Trophoblast cell (in vitro differentiated cells and primary cell): ENCODE measurements around the gene EIF5A2.

Experiments used
- DNase-seq, 2 donors: peaks; one replicate each; pipeline ENCODE4 v3.0.0-alpha.2; 2016
- H2AFZ ChIP-seq: 2 replicates; pipeline ENCODE4 v1.6.1; 2013; ENCODE audit warnings: low read length, moderate library complexity, mild to moderate bottlenecking; ENCODE audit not compliant: insufficient read depth, poor library complexity
- H2AK5ac ChIP-seq: 2 replicates; pipeline ENCODE4 v1.6.1; 2013; ENCODE audit warnings: mild to moderate bottlenecking, low read length
- H2BK120ac ChIP-seq: 2 replicates; pipeline ENCODE4 v1.6.1; 2013; ENCODE audit warnings: low read length, mild to moderate bottlenecking, moderate library complexity; ENCODE audit not compliant: insufficient read depth, poor library complexity
- H2BK12ac ChIP-seq: 2 replicates; pipeline ENCODE4 v1.6.1; 2013; ENCODE audit warnings: mild to moderate bottlenecking, low read length, moderate library complexity
- H2BK5ac ChIP-seq: 2 replicates; pipeline ENCODE4 v1.6.1; 2013; ENCODE audit warnings: low read length, low read depth, moderate library complexity, mild to moderate bottlenecking; ENCODE audit not compliant: poor library complexity
- H3K14ac ChIP-seq: 2 replicates; pipeline ENCODE4 v1.6.1; 2013; ENCODE audit warnings: mild to moderate bottlenecking, low read length
- H3K18ac ChIP-seq: 2 replicates; pipeline ENCODE4 v1.6.1; 2013; ENCODE audit warnings: mild to moderate bottlenecking, low read length
- H3K23ac ChIP-seq: 2 replicates; pipeline ENCODE4 v1.6.1; 2013; ENCODE audit warnings: low read length
- H3K27ac ChIP-seq: 2 replicates; pipeline ENCODE4 v1.5.1; 2013; ENCODE audit warnings: low read depth, mild to moderate bottlenecking, inconsistent platforms, low read length, moderate library complexity
- H3K27me3 ChIP-seq: 2 replicates; pipeline ENCODE4 v1.6.1; 2013; ENCODE audit warnings: inconsistent platforms, mild to moderate bottlenecking, low read length, moderate library complexity; ENCODE audit not compliant: insufficient read depth
- H3K36me3 ChIP-seq, 2 experiments: 1 replicate in 1 of 2; 2 replicates in 1 of 2; pipeline ENCODE4 v1.6.1; 2013; ENCODE audit warnings: low read length in 2 of 2, mild to moderate bottlenecking in 2 of 2, moderate library complexity in 1 of 2; ENCODE audit not compliant: insufficient read depth in 2 of 2, control insufficient read depth in 1 of 2
- H3K4ac ChIP-seq: 2 replicates; pipeline ENCODE4 v1.6.1; 2013; ENCODE audit warnings: low read depth, mild to moderate bottlenecking, low read length, moderate library complexity
- H3K4me1 ChIP-seq, 2 experiments: 1 replicate in 1 of 2; 2 replicates in 1 of 2; pipeline ENCODE4 v1.6.1; 2013; ENCODE audit warnings: low read length in 2 of 2, mild to moderate bottlenecking in 2 of 2, moderate library complexity in 1 of 2; ENCODE audit not compliant: insufficient read depth in 2 of 2, control insufficient read depth in 1 of 2
- H3K4me2 ChIP-seq: 2 replicates; pipeline ENCODE4 v1.6.1; 2013; ENCODE audit warnings: inconsistent platforms, mild to moderate bottlenecking, low read length, moderate library complexity
- H3K4me3 ChIP-seq: 2 replicates; pipeline ENCODE4 v1.5.1; 2013; ENCODE audit warnings: mild to moderate bottlenecking, low read depth, low read length, inconsistent platforms
- H3K79me1 ChIP-seq: one replicate; pipeline ENCODE4 v1.6.1; 2013; ENCODE audit warnings: low read length
- H3K79me2 ChIP-seq: 2 replicates; pipeline ENCODE4 v1.6.1; 2013; ENCODE audit warnings: low read length, mild to moderate bottlenecking; ENCODE audit not compliant: control insufficient read depth, insufficient read depth, poor library complexity
- H3K9ac ChIP-seq: 2 replicates; pipeline ENCODE4 v1.6.1; 2013; ENCODE audit warnings: mild to moderate bottlenecking, low read length
- H3K9me3 ChIP-seq: 2 replicates; pipeline ENCODE4 v1.6.1; 2013; ENCODE audit warnings: low read depth, mild to moderate bottlenecking, control low read depth, inconsistent platforms, low read length; ENCODE audit not compliant: insufficient read depth
- H4K12ac ChIP-seq: 2 replicates; pipeline ENCODE4 v1.6.1; 2013; ENCODE audit warnings: low read depth, mild to moderate bottlenecking, low read length, moderate library complexity
- H4K8ac ChIP-seq: 2 replicates; pipeline ENCODE4 v1.6.1; 2013; ENCODE audit warnings: low read depth, mild to moderate bottlenecking, low read length, moderate library complexity
- H4K91ac ChIP-seq: one replicate; pipeline ENCODE4 v1.6.1; 2013; ENCODE audit warnings: low read depth, mild to moderate bottlenecking, low read length, moderate library complexity
- WGBS: extraction: QIAGEN DNeasy Blood & Tissue Kit; methylation state at CpG from one replicate; pipeline ENCODE4 v1.1.7; 2013; ENCODE audit warnings: missing lambda C conversion rate; ENCODE audit not compliant: insufficient read length, insufficient coverage; ENCODE audit errors: extremely low coverage; 5-methylcytosine and 5-hydroxymethylcytosine counted together

EIF5A2 gene

DNA sequence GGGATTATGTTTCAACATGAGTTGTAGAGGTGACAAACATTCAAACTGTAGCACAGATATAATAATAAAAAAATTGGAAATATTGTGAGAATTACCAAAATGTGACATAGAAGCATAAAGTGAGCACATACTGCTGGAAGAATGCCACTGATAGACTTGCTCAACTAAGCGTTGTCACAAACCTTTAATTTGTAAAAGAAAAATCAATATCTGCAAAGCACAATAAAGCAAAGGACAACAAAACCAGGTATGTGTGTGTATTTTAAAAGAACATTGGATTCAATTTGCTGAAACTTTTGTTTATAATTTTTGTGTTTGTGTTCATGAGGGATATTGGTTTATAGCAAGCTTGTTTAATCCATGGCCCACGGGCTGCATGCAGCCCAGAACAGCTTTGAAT lies 40.8 kb upstream of the EIF5A2 start:
- Histone ChIP-seq H3K79me1 (no peaks in the 10 kb centered on the region), H2BK5ac (no peak overlapping the region), H3K4me2 (no peak overlapping the region), H2AFZ (no peak overlapping the region), H2BK12ac (no peak overlapping the region), H3K9ac (no peak overlapping the region), H3K36me3 (no peaks in the 10 kb centered on the region), H3K9me3 (peaks cover 8% of the 10 kb centered on the region), H3K79me2 (no peaks in the 10 kb centered on the region), H3K23ac (no peak overlapping the region), H3K4me1 (no peaks in the 10 kb centered on the region), H3K27me3 (no peaks in the 10 kb centered on the region), H3K4me3 (no peak overlapping the region), H3K18ac (no peak overlapping the region), H4K8ac (no peak overlapping the region), H4K12ac (no peak overlapping the region), H2BK120ac (no peak overlapping the region), H3K14ac (no peak overlapping the region), H2AK5ac (no peak overlapping the region), H3K4ac (no peak overlapping the region), H4K91ac (no peak overlapping the region), H3K27ac (no peak overlapping the region)
- DNase-seq = no peak
- no CpG with 5 or more reads among the region's 2 CpGs for WGBS

DNA sequence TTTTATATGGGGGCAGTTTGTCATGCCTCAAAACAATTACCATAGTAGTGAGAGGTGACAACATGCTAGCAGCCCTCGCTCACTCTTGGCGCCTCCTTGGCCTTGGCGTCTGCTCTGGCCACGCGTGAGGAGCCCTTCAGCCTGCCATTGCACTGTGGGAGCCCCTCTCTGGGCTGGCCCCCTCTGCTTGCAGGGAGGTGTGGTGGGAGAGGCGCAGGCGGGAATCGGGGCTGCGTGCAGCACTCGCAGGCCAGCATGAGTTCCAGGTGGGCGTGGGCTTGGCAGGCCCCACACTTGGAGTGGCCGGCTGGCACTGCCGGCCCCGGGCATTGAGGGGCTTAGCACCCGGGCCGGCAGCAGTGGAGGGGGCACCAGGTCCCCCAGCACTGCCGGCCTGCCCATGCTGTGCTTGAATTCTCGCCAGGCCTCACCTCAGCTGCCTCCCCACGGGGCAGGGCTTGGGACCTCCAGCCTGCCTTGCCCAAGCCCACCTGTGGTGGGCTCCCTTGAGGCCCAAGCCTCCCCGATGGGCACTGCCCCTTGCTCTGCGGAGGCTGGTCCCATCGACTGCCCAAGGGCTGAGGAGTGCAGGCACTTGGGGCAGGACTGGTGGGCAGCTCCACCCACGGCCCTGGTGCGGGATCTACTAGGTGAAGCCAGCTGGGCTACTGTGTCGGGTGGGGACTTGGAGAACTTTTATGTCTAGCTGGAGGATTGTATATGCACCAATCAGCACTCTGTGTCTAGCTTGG lies 38.8 kb upstream of the EIF5A2 start:
- Histone ChIP-seq H3K4ac (no peak overlapping the region), H3K36me3 (no peaks in the 10 kb centered on the region), H3K9me3 (peaks cover 8% of the 10 kb centered on the region), H2BK120ac (no peak overlapping the region), H2BK12ac (no peak overlapping the region), H3K79me1 (no peaks in the 10 kb centered on the region), H3K4me1 (no peaks in the 10 kb centered on the region), H2AFZ (no peak overlapping the region), H3K27ac (no peak overlapping the region), H3K9ac (no peak overlapping the region), H2AK5ac (no peak overlapping the region), H3K27me3 (no peaks in the 10 kb centered on the region), H4K91ac (no peak overlapping the region), H4K8ac (no peak overlapping the region), H3K23ac (no peak overlapping the region), H3K4me3 (no peak overlapping the region), H3K4me2 (no peak overlapping the region), H3K14ac (no peak overlapping the region), H2BK5ac (no peak overlapping the region), H3K79me2 (no peaks in the 10 kb centered on the region), H3K18ac (no peak overlapping the region), H4K12ac (no peak overlapping the region)
- DNase-seq = no peak
- WGBS = no CpG with 5 or more reads among the region's 25 CpGs

GRCh38 chr3:170942011-170942410 lies 33.6 kb upstream of the EIF5A2 start:
- Histone ChIP-seq H3K18ac (no peak overlapping the region), H2AK5ac (no peak overlapping the region), H3K27me3 (no peaks in the 10 kb centered on the region), H3K27ac (no peak overlapping the region), H3K4me1 (no peaks in the 10 kb centered on the region), H3K79me2 (no peaks in the 10 kb centered on the region), H2BK5ac (no peak overlapping the region), H3K9ac (no peak overlapping the region), H3K4me3 (no peak overlapping the region), H3K23ac (no peak overlapping the region), H4K12ac (no peak overlapping the region), H3K36me3 (no peaks in the 10 kb centered on the region), H3K9me3 (peaks cover 11% of the 10 kb centered on the region), H2BK12ac (no peak overlapping the region), H4K91ac (no peak overlapping the region), H3K79me1 (no peaks in the 10 kb centered on the region), H3K14ac (no peak overlapping the region), H2AFZ (no peak overlapping the region), H3K4ac (no peak overlapping the region), H3K4me2 (no peak overlapping the region), H4K8ac (no peak overlapping the region), H2BK120ac (no peak overlapping the region)
- DNase-seq = no peak

DNA sequence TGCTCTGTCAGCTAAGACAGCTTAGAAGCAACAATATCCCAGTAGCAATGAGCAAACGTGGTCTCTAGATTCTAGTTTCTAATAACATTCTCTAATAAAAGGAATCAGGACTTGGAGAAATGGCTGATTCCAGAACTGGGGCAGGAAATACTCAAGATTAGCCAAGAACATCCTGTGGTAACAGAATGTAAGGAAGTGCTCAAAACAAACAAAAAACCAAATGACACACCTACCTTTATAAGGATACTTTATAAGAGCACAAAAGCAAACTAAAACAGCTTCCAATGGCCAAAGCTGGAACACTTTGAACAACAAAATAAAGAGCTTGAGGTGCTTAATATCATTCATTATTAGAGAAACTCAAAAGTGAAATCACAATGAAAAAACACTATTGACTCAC lies 33.1 kb upstream of the EIF5A2 start:
- Histone ChIP-seq H3K79me1 (no peaks in the 10 kb centered on the region), H2BK12ac (no peak overlapping the region), H2AK5ac (no peak overlapping the region), H3K4me1 (no peaks in the 10 kb centered on the region), H3K9me3 (peaks cover 8% of the 10 kb centered on the region), H4K91ac (no peak overlapping the region), H3K79me2 (no peaks in the 10 kb centered on the region), H3K27ac (no peak overlapping the region), H2BK120ac (no peak overlapping the region), H3K4ac (no peak overlapping the region), H3K14ac (no peak overlapping the region), H3K4me3 (no peak overlapping the region), H3K9ac (no peak overlapping the region), H3K4me2 (no peak overlapping the region), H3K23ac (no peak overlapping the region), H3K27me3 (no peaks in the 10 kb centered on the region), H3K36me3 (no peaks in the 10 kb centered on the region), H3K18ac (no peak overlapping the region), H2BK5ac (no peak overlapping the region), H2AFZ (no peak overlapping the region), H4K12ac (no peak overlapping the region), H4K8ac (no peak overlapping the region)
- DNase-seq = no peak
- no CpG with 5 or more reads among the region's 1 CpG for whole genome bisulfite sequencing
